GM19240 (cell line): ENCODE measurements around the gene SLC16A8.

Experiments used
- DNase-seq: peaks from one replicate; pipeline ENCODE4 v3.0.0; 2011; ENCODE audit warnings: low spot score; ENCODE audit not compliant: insufficient read length

The SLC16A8 gene

DNA sequence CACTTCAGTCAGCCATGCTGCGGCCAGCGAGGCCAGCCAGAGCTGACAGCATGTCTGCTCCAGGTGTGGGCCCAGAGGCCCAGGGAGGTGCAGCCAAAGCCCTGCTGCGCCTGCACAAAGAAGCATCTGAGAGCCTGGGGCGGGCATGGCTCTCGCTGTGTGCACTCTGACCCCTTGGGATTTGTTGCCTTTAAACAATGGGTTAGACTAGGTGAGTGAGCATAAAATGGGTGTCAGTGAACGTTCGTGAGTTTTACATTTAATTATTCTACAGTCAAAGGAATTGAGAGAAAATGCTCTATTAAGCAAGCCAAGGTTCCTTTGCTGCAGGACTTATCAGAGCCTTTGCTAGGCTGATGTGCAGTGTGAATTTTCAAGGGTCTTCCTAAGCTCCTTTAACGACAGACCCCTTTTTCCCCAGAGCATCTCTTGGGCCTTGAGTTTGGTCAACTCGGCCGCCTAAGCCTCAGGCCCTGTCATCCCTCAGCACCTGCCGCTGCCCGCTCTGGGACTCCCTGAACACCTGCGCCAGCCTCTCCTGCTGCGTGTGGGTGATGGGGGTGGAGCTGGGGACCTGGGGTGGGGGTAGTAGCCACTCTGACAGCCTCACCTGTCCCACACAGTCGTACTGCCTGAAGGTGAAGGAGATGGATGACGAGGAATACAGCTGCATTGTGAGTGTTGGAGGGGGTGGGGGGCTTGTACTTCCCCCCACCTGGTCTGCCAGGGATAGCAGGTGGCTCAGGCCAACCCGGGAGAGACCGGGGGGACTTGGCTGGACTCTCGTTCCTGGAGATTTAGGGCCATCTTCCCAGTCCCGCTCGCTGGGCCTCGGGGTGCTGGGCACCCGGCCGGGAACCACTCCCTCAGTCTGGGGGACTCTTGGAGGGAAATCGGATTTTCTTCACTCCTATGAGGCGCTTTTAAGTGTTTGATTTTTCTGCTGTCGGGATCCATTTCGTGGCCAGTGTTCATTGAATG is 10.5 kb downstream of the SLC16A8 start:
- DNase-seq, result no peak

DNA sequence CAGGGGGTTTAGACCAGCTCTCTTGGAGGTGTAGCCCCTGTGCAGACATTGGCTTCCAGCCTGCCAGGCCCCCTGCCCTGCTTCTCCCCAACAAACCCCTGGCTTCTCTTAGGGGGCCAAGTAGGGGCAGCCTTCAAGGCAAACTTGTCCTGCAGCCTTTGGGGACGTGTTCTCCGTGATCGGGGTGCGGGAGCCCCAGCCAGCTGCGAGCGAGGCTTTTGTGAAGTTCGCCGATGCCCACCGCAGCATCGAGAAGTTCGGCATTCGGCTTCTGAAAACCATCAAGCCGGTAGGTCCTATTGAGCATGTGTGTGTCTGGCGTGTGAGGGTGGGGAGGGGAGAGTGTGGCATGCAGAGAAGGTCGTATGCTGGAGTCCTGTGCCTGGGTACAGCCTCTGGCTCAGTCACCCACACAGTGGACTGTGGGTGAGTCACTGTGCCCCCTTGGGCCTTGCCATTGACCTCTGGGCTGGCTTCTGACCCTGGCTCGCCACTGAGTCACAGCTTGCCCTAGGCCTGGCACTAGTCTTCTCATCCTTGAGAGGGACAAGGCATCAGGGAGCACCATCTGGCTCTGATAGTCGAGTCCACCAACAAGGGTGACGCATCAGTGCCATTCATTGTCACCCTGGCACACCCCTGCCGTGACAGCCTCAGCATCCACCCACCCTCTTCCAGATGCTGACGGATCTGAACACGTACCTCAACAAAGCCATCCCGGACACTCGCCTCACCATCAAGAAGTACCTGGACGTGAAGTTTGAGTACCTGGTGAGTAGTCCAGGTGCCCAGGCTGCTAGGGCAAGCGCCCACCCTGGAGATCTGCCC is 11.4 kb downstream of the SLC16A8 start:
- DNase-seq, result no peak

DNA sequence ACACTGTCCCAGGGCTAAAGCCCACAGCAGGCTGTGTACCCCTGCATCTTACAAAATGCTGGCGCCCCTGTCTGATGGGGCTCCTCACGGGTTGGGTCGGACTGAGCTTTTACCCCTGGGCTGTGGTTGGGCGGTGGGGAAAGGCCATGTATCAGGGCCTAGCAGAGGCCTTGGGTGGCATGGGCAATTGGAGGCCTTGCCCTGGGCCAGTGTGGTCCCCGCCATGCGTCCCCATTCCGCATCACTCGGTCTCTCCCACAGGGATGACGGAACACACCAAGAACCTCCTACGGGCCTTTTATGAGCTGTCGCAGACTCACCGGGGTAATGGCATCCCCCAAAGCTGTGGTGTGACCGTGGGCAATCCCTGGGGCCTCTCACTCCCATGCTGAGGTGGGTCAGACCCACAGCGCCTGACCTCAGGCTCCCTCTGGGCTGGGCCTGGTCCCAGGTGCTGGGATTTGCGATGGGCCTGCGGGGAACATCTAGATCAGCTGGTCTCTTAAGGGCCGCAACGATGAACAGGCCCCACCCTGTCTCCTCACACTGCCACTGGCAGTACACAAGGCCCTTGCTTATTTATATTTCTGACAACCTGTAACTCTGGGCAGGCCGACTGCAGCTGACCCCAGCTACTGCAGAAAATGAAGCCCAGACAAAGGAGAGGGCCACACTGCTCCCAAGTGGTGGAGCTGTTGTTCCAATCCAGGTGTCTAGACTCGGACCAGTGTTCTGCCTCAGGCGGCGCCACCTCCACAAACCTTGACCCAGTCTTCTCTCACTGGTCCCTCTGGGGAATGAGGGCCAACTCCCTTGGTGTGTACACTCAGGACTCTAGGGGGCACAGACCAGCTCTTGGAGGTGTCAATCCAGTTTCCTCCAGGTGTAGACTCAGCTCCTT is 12.3 kb downstream of the SLC16A8 start:
- DNase-seq, result no peak

DNA sequence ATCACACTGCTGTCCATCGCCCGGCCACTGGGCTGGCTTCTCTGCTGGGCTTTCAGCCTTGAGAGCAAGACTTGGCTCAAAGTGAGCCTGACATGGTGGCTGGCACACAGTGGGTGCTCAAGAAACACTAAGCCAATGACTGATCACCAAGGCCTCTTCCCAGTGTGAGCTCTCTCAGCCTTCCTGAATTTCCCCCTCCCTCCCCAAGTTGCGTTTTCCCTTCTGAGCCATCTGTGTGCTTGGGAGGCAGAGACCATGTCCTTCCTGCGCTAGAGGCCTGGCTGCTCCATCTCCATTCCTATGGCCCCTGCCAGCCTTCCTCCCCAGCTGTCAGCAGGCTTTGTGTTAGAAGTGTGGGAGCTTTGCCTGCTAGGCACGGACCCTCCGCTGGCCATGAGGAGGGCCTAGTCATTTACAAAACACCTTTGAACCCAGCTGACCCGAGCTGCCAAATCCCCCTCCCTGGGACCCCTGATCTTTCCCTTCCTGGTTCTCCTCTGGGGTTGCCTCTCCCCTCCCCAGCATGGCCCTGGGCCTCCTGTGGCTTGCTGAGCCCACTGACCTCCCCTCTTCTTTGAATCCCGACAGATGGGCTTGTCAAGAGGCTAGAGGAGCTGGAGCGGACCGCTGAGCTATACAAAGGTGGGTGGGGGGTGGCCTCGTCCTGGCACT is 13.6 kb downstream of the SLC16A8 start:
- DNase-seq, result no peak

DNA sequence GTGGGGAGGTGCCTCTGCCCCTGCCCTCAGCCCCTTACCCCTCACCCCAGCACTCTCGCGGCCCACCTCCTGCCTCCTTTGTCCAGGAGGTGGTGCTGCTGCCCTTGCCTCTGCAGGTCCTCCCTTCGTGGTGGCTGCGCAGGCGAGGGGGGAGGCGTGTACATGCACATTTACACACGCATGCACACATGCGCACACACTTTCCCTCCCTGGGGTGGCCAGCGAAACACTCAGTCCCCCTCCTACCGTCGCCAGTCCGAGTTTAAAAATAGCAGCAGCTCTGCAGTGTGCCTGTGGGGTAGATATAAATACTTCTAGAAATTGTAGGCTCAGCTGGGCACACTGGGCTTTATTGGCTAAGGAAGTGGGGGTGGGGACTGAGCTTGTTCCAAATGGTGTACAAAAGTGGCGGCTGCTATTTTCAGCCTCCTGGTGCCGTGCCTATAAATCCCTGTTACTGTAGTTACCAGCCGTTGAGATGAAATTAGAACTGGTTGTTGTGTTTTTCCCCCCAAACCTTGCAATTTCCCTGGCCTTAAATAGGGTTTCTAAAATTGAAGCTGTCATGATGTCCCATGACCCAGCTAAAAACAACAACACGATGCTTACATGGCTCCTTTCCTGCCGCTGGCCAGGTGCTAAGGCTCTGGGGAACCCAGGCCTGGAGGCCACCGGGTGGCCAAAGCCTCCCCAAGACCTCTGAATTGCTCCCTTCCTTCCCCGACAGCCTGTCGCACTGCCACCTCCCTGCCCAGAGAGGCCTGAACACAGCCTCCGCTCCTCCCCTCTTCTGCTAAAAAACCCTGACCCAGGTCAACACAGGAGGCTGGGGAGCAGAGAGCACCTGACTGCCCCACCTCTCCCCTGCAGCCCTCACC is 14.4 kb downstream of the SLC16A8 start:
- DNase-seq, result no peak

DNA sequence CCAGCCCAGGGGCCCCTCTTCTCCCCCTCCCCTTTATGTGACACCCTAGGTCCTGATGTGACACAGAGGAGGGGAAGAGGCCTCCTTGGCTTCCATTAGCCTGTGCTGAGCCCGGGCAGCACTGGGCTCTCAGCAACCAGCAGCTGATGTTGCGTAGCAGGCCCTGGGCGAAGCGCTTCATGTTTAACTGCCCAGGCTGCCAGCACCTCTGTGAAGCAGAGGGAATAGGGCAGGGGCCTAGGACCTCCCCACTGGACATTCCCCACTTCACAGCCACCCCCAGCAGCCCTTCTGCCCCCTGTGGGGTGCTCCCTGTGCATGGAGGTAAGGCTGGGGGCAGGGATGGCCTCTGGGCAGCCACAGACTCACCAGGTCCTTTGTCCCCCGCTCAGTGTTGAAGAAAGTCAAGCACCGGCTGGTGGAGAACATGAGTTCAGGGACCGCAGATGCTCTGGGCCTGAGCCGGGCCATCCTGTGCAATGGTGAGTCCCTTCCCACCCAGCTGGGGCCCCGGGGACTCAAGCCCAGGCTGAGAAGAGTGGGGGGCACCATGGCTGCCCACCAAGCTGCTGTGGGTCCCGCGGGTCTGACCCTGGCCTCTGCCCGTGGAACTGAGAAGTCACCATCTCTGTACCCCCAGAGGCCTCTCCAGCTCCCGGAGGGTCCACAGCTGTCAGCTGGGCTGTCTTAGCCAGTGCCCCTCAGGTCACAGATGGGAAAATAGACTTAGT is 15.2 kb downstream of the SLC16A8 start:
- no peak for DNase-seq

DNA sequence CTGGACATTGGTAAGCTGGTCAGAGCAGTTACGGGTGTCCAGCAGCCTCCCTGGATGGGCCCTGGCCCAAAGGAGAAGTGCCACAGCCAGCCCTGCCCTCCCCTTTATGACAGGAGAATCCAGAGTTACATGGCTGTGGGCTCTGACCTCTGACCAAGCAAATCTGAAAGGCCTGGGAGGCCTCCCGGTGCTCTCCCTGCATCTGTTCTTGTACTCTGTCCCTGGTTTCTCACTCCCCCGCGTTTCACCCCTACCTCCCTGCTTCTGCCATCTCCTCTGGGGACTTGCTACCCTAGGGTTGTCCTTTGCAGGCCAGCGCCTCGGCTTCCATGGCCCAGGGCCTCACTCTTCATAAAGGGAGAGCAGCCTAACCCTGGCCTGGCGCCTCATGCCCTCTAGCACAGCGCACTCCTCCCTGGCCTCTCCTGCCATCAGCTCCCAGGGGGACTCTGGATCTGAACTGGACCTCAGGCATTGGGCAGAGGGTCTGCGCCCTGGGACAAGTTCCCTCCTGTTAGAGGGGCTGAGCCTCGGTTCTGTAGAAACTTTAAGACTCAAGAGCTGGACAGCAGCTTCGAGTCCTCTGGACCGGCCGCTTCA is 16.1 kb downstream of the SLC16A8 start:
- no peak for DNase-seq

DNA sequence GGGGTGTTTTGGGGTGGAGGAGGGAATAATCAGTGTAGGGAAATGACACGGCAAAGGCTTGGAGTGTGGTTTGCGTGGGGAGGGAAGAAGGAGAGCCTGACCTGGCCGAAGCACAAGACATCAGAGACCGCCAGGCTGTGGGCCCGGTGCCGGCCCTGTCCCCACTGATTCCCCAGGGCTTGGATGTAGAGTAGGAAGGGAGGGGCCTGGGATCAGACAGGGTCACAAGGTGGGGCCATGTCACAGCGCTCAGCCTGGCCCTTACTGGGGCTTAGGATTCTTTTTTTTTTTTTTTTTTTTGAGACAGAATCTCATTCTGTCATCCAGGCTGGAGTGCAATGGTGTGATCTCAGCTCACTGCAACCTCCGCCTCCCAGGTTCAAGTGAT is 17.0 kb downstream of the SLC16A8 start:
- DNase-seq, result no peak

DNA sequence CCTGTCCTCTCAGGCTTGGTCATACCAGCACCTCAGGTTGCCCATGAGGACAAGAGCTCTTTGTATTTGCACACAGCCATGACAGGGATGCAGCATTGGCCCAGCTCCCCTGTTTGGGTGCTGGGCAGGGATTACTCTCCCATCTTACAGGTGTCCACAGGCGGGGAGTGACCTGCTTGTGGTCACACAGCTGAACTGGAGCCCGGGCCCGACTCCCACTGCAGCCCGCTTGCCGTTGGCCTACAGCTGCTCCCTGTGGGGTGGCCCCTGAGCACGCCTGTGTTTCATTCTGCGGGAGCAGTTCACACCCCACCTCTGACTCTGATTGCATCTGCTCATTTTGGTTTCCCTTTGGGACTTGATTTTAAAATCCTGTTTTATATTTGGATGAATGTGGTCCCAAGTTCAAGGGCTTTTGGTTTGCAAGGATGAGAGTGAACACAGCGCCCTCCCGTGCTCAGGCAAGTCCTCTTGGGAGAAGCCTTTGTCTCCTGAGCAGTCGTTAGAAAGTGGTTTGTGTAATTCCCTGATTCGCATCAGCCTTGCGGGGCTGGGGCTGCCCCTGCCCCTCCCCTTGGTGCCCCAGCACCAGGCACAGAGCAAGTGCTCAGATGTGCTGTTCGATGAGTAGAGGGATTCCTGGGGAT is 17.5 kb downstream of the SLC16A8 start:
- no peak for DNase-seq

DNA sequence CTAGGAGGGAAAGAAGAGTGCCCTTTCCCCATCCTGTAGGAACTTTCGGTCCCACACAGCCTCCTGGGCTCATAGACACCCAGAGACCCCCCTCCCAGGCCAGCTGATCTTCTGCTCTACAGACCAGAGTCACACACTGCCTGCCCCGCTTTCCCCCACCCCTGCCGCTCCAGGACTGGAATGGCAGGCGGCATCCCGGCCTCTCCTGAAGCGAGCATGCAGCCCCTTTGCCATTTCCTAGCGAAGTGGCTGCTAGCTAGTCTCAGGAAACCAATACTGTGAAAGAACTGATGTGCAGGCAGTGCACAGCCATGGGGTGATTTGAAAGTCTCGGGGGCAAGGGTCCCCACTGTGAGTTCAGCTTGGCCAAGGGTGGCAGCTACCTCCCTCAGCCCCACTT is 18.4 kb downstream of the SLC16A8 start:
- DNase-seq, result no peak

DNA sequence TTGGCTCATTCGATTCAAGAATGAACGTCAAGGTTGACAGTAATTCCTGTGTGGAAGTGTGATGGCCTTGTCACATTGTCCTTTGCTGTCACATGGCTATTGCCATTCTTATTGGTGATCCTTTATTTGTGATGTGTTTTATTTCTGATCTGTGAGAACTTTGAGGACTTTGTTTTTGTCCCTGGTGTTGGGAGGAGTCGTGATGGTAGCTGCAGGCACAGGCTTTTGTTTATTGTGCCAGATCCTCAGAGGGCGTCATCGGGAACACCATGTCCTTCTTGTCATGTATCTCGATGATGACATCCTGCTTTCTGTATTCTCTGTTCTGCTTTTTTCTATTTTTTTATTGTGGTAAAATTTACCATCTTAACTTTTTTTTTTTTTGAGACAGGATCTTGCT is 21.2 kb downstream of the SLC16A8 start:
- DNase-seq, result no peak

DNA sequence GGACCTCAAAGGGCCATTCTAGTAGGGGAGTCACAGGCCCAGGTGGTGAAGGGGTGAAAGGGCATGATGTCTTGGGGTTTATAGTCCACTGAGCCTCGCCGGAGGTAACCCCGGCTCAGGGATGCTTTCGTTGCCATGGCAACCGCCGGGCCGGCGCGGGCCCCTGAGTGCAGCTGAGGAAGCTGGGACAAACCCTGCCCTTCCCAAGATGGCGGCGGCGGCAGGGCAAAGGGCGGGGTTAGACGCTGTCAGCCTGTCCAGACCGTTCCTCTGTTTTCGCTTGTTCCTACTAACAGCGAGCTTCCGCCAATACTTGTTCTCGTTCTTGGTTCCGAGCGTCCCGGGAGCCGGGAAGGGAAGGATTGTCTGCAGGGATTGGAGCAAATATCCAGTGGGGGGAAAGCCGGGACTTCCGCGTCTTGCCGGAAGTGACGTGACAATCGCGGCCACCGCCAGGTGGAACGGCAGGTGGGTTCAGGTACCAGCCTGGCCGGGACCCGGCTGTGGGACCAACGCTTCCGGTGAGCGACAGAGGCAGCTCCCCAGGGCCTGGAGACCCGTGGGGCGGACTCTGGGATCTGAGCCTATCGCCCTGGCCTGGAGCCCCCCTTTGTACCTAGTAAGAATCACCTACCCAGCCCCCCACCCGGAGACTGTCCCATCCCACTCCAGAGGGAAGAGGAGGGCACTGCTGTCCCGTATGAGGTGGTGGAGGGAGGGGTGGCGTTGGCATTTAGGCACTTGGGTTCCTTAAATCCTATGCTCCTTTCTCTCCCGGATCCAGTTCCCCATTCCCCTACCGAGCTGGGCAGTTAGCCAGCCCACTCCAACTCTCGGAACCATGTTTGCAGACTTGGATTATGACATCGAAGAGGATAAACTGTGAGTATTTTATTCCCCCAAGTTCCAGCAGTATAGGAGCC is 26.8 kb downstream of the SLC16A8 start, which contains the start of gene PICK1:
Gene PICK1, plus strand, starts transcription at position 436 of the 923 bp plus-strand sequence. Its CDS starts 406 bp downstream, at position 842.
- DNase-seq, result peak; percentile 91

DNA sequence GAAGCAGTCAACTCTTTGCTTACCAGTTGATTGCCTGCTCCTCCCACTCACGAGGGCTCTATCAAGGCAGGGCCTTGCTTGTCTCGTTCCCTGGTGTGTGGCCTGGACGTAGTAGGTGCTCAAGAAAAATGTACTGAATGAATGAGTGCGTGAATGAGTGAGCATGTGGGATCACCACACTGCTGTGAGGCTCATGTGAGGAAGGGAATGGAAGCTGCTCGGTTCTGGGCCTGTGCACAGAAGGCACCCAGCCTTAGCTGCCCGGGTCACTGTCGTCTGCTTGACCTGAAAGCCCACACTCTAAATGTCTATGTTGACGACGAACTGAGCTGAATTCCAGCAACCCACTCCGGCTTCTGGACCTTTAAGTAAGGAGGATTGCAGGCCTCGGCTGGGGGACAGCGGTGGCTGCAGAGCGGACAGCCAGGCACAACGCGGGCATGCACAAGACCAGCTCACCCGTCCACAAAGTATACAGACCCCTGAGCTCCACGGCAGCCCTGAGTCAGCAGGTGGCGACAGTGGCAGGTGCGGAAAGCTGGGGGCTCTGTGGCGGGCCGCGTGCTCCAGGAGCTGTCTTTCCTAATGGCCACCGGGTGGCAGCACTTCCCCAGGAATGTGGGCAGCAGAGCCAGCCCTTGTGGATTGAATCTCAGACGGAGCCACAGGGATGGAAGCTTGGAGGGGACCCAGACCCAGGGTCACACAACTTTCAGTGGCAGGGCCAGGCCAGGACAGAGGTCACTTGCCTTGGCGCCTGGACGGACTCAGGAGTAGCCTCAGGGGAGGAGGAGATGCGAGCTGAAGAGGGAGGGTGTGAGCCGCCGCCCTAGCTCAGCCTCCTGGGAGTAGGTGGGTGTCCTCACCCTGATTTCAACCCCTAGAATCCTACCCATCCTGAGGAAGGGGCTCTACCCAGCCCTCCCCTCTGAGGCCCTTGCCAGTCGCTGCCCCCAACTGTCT is 31.8 kb downstream of the SLC16A8 start:
- DNase-seq, result peak; percentile 90

DNA sequence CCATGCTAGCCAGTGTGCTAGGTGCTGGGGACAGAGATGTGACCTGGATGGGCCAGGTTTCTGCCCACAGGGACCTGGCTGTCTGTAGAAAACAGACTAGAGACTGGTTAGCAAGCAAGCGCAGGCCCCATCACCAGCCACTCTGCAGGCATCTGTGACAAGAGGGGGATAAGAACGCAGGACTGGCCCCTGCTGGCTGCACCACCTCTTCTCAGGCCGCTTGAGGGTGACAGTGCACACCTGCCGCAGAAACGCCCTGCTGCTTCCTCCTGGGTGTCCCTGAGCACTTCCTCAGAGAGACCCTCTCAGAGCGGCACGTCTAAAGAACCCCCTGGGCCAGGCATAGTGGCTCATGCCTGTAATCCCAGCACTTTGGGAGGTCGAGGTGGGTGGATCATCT is 32.7 kb downstream of the SLC16A8 start:
- no peak for DNase-seq

DNA sequence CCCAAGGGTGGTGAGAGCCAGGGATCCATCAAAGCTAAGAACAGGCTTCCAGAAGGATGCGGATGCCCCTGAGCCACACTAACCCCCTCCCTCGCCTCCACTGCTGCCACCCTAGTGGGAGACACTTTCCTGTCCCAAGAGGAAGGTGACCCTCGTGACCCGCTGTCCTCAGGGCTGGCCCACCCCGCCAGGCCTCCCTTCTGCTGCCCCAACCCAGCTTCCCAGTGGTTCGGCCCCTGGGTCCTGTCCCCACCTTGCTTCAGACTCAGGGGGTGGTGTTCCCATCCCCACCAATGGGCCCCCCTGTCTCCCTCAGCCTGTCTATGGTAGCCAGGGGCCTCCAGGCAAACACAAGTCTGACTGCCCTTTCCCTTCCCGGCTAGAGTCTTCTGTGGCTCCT is 33.3 kb downstream of the SLC16A8 start:
- DNase-seq, result no peak
